ENCODE data around the gene CAMTA1. TPM values are rescaled to one million over a fixed set of nuclear protein-coding genes. Genes with fewer than 3 reads are reported as not detected.

The CAMTA1 gene
- total RNA-seq, 1 experiment from 2014 or later = 85.2 TPM

DNA sequence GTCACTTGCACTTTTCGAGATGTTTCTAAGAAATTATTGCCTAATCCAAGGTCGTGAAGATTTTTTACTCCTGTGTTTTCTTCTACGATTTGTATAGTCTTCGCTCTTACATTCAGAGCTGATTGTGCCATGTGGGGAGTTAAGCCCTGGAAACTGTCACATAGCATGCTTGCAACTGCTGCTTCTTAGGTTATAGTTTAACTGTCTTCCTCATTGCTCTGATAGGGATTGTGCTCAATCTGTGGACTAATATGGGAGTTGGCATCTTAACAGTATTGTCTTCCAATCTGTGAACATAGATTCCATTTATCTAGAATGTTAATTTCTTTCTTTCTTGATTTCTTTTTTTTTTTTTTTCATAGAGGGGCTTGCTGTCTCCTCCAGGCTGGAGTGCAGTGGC lies 34.8 kb upstream of the CAMTA1 start:
- no peak for DNase-seq (ENCODE audit: low spot score)
- no peak overlapping the region for H3K4me3 ChIP-seq (ENCODE audit: low read depth, low read length, poor library complexity, severe bottlenecking)
- H3K36me3 ChIP-seq (ENCODE audit: insufficient read depth, low read length, poor library complexity, severe bottlenecking) = no peaks in the 10 kb centered on the region
- no peaks in the 10 kb centered on the region for H3K9me3 ChIP-seq (ENCODE audit: low read depth, low read length, poor library complexity, severe bottlenecking)
- POLR2A ChIA-PET (ENCODE audit: low non-redundant PET) = no interaction called here
- no peak overlapping the region for H3K27ac ChIP-seq (ENCODE audit: low read depth, low read length, poor library complexity, severe bottlenecking)
- H3K4me1 ChIP-seq (ENCODE audit: insufficient read depth, low read length, poor library complexity, severe bottlenecking) = no peaks in the 10 kb centered on the region
- peaks cover 67% of the 10 kb centered on the region for H3K27me3 ChIP-seq (replicated peaks; ENCODE audit: insufficient read depth, low read depth, low read length, poor library complexity)
- no TSS peak for BruUV-seq (replicated peaks)
- no peak for TF ChIP-seq CTCF (conservative IDR thresholded peaks at IDR 0.05; ENCODE audit: low read depth, low read length)
- intact Hi-C loops (cut with micrococcal nuclease; ENCODE audit: unreplicated experiment) = no loop called here
- CTCF ChIA-PET = no interaction called here

- CTCF ChIA-PET = no interaction called here
- Histone ChIP-seq H3K9me3 (ENCODE audit: low read depth, low read length, poor library complexity, severe bottlenecking) (no peaks in the 10 kb centered on the region), H3K27ac (ENCODE audit: low read depth, low read length, poor library complexity, severe bottlenecking) (no peak overlapping the region), H3K36me3 (ENCODE audit: insufficient read depth, low read length, poor library complexity, severe bottlenecking) (no peaks in the 10 kb centered on the region), H3K4me3 (ENCODE audit: low read depth, low read length, poor library complexity, severe bottlenecking) (no peak overlapping the region), H3K27me3 (replicated peaks; ENCODE audit: insufficient read depth, low read depth, low read length, poor library complexity) (peaks cover 52% of the 10 kb centered on the region), H3K4me1 (ENCODE audit: insufficient read depth, low read length, poor library complexity, severe bottlenecking) (no peaks in the 10 kb centered on the region)
- no peak for TF ChIP-seq CTCF (conservative IDR thresholded peaks at IDR 0.05; ENCODE audit: low read depth, low read length)
- TF ChIP-seq EZH2 (IDR thresholded peaks at IDR 0.05; ENCODE audit: borderline replicate concordance, low read depth, low read length, poor library complexity, severe bottlenecking) = no peak
- POLR2A ChIA-PET (ENCODE audit: low non-redundant PET) = no interaction called here
- no TSS peak for BruUV-seq (replicated peaks)
- DNase-seq (ENCODE audit: low spot score) = no peak
- intact Hi-C loops (cut with micrococcal nuclease; ENCODE audit: unreplicated experiment) = no loop called here
These were observed 31.7 kb upstream of the CAMTA1 start for GRCh38 chr1:6753320-6754140.

DNA sequence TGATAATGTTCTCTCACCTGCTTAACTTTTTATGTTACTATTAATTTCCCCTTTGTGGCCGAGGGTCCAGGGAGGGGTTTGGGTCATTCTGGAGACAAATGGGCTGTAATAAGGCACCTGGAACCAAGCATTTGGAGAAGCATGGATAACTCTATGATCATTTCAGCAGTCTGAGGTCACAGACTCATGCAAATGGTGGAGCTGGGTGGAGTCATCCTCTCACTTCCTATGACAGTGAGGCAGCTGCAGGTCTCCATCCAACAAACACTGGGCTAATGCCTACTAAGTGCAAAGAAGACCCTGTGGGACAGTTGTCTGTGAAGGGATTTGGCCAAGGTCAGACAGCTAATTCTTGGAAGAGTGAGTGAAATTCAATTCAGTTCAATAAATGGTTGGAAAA lies 28.8 kb upstream of the CAMTA1 start:
- no TSS peak for BruUV-seq (replicated peaks)
- Histone ChIP-seq H3K27me3 (replicated peaks; ENCODE audit: insufficient read depth, low read depth, low read length, poor library complexity) (peaks cover 38% of the 10 kb centered on the region), H3K27ac (ENCODE audit: low read depth, low read length, poor library complexity, severe bottlenecking) (no peak overlapping the region), H3K9me3 (ENCODE audit: low read depth, low read length, poor library complexity, severe bottlenecking) (no peaks in the 10 kb centered on the region), H3K4me3 (ENCODE audit: low read depth, low read length, poor library complexity, severe bottlenecking) (no peak overlapping the region), H3K36me3 (ENCODE audit: insufficient read depth, low read length, poor library complexity, severe bottlenecking) (no peaks in the 10 kb centered on the region), H3K4me1 (ENCODE audit: insufficient read depth, low read length, poor library complexity, severe bottlenecking) (no peaks in the 10 kb centered on the region)
- TF ChIP-seq CTCF (conservative IDR thresholded peaks at IDR 0.05; ENCODE audit: low read depth, low read length) = no peak
- no peak for TF ChIP-seq EZH2 (IDR thresholded peaks at IDR 0.05; ENCODE audit: borderline replicate concordance, low read depth, low read length, poor library complexity, severe bottlenecking)
- DNase-seq (ENCODE audit: low spot score) = no peak
- intact Hi-C loops (cut with micrococcal nuclease; ENCODE audit: unreplicated experiment) = no loop called here
- POLR2A ChIA-PET (ENCODE audit: low non-redundant PET) = no interaction called here
- CTCF ChIA-PET = no interaction called here

All from A673 (cell line).